ENCODE measurements around the gene KCTD21. TPM values are rescaled to one million over a fixed set of nuclear protein-coding genes. Genes with fewer than 3 reads are reported as not detected.

The KCTD21 gene
- total RNA-seq, 1 experiment from 2014 or later, result 9.7 TPM

DNA sequence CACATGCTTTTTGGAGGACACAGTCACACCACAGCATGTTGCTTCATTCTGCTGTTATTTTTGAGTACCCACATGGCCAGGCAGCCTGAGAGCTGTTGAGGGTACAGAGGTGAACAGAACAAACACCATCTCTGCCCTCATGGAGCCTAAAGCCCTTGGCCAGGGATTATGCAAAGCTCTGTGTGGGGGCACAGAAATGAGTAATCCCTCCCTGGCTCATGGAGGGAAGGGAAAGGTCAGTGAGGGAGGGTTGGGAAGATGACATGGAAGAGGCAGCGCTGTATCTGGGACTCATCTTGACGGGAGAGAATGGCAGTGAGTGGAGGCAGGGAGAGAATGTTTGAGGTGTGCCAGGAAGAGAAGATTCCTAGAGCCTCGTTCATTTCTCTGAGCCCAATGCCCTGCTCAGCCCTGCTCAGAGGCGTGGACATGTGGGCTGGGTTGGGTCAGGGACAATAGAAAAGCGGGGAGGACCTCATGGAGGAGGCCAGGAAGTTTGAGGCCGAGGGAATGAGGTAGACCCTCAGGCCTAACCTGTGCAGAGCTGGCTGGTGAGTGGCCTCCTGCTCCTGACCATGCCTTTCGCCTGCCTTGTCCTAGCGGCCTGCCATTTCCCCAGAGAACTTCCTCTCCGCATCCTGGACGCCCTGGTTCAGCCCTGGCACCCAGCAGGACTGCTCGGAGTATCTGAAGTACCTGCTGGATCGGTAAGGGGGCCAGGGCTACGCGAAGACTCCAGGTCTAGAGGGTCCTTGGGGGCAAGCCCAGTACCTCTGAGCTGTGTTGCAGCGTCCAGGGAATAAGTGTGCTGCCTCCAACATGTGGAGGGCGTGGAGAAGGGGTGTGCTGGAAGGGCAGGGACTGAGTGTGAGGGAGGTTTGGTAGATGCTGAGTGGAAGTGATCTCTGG lies 20.1 kb upstream of the KCTD21 start:
- no TSS peak for BruUV-seq (replicated peaks)
- no peaks in the 10 kb centered on the region for H3K4me1 ChIP-seq (ENCODE audit: control insufficient read depth, insufficient read depth, low read length)
- H3K9me3 ChIP-seq (ENCODE audit: control insufficient read depth, insufficient read depth, low read depth, low read length), result no peaks in the 10 kb centered on the region
- ChIA-PET POLR2A (no interaction called here), CTCF (no interaction called here)
- no peaks in the 10 kb centered on the region for H3K27me3 ChIP-seq (ENCODE audit: control insufficient read depth, insufficient read depth, low read length)
- DNase-seq (ENCODE audit: low read depth, low spot score) (no peak), ATAC-seq (0 out of 2 replicates have a peak, but pooled peaks have one; percentile 23)
- H3K36me3 ChIP-seq (ENCODE audit: control insufficient read depth, insufficient read depth, low read length), result no peaks in the 10 kb centered on the region
- H3K4me3 ChIP-seq (ENCODE audit: low read depth in 2 of 2, low read length in 2 of 2), result no peak overlapping the region
- in situ Hi-C loops (cut with HindIII; ENCODE audit: low pct_unique_long_range_greater_than_20kb, low sequenced_read_pairs) (no loop called here), intact Hi-C loops (cut with micrococcal nuclease; ENCODE audit: unreplicated experiment) (no loop called here)
- H3K27ac ChIP-seq (ENCODE audit: low read length), result no peak overlapping the region
- TF ChIP-seq, protein P1, sequence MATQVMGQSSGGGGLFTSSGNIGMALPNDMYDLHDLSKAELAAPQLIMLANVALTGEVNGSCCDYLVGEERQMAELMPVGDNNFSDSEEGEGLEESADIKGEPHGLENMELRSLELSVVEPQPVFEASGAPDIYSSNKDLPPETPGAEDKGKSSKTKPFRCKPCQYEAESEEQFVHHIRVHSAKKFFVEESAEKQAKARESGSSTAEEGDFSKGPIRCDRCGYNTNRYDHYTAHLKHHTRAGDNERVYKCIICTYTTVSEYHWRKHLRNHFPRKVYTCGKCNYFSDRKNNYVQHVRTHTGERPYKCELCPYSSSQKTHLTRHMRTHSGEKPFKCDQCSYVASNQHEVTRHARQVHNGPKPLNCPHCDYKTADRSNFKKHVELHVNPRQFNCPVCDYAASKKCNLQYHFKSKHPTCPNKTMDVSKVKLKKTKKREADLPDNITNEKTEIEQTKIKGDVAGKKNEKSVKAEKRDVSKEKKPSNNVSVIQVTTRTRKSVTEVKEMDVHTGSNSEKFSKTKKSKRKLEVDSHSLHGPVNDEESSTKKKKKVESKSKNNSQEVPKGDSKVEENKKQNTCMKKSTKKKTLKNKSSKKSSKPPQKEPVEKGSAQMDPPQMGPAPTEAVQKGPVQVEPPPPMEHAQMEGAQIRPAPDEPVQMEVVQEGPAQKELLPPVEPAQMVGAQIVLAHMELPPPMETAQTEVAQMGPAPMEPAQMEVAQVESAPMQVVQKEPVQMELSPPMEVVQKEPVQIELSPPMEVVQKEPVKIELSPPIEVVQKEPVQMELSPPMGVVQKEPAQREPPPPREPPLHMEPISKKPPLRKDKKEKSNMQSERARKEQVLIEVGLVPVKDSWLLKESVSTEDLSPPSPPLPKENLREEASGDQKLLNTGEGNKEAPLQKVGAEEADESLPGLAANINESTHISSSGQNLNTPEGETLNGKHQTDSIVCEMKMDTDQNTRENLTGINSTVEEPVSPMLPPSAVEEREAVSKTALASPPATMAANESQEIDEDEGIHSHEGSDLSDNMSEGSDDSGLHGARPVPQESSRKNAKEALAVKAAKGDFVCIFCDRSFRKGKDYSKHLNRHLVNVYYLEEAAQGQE (IDR thresholded peaks at IDR 0.05; ENCODE audit: insufficient read depth in 1 of 2, low read depth in 2 of 2, low read length in 1 of 2), result no peak
- TF ChIP-seq POLR2AphosphoS5 (IDR thresholded peaks at IDR 0.05; ENCODE audit: low read depth, low read length) (no peak), TCF7L2 (IDR thresholded peaks at IDR 0.05; ENCODE audit: low read depth, low read length) (no peak), SIN3A (IDR thresholded peaks at IDR 0.05; ENCODE audit: borderline replicate concordance, insufficient read depth, low read depth, low read length) (no peak)
- TF ChIP-seq, protein P2, sequence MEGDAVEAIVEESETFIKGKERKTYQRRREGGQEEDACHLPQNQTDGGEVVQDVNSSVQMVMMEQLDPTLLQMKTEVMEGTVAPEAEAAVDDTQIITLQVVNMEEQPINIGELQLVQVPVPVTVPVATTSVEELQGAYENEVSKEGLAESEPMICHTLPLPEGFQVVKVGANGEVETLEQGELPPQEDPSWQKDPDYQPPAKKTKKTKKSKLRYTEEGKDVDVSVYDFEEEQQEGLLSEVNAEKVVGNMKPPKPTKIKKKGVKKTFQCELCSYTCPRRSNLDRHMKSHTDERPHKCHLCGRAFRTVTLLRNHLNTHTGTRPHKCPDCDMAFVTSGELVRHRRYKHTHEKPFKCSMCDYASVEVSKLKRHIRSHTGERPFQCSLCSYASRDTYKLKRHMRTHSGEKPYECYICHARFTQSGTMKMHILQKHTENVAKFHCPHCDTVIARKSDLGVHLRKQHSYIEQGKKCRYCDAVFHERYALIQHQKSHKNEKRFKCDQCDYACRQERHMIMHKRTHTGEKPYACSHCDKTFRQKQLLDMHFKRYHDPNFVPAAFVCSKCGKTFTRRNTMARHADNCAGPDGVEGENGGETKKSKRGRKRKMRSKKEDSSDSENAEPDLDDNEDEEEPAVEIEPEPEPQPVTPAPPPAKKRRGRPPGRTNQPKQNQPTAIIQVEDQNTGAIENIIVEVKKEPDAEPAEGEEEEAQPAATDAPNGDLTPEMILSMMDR (IDR thresholded peaks at IDR 0.05), result no peak

DNA sequence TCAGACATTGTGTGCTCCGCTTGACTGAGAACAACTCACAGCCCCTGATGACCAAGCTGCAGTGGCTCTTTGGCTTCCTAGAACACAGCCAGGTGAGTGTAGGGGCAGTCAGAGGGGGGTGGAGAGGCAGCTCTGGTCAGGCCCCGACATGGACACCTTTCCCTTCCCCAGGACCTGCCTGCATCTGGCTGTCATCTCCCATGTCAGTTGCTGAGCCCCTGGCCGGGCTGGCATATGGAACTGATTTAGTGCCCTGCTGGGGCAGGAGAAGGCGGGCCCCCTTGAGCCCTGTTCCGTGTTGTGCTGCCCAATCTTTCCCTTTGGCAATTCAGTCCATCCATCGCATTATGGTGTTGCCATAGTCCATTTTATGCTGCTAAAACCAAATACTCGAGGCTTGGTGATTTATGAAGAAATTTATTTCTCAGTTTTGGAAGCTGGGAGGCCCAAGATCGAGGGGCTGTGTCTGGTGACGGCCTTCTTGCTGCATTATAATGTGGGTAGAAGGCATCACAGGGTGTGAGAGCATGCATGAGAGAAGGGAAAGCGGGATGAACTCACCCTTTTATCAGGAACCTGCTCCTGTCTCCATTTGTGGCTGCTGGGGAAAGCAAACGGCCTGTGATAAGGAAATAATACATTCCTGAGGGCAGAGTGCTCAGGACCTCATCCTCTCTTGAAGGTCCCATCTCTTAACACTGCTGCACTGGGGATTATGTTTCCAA lies 19.3 kb upstream of the KCTD21 start:
- H3K27me3 ChIP-seq (ENCODE audit: control insufficient read depth, insufficient read depth, low read length), result no peaks in the 10 kb centered on the region
- DNase-seq (ENCODE audit: low read depth, low spot score) (no peak), ATAC-seq (no peak)
- no peaks in the 10 kb centered on the region for H3K9me3 ChIP-seq (ENCODE audit: control insufficient read depth, insufficient read depth, low read depth, low read length)
- intact Hi-C loops (cut with micrococcal nuclease; ENCODE audit: unreplicated experiment), result no loop called here
- TF ChIP-seq SIN3A (IDR thresholded peaks at IDR 0.05; ENCODE audit: borderline replicate concordance, insufficient read depth, low read depth, low read length) (no peak), POLR2AphosphoS5 (IDR thresholded peaks at IDR 0.05; ENCODE audit: low read depth, low read length) (no peak), TCF7L2 (IDR thresholded peaks at IDR 0.05; ENCODE audit: low read depth, low read length) (no peak)
- TF ChIP-seq, protein P2 (IDR thresholded peaks at IDR 0.05), result no peak
- TF ChIP-seq, protein P1 (IDR thresholded peaks at IDR 0.05; ENCODE audit: insufficient read depth in 1 of 2, low read depth in 2 of 2, low read length in 1 of 2), result no peak
- no peaks in the 10 kb centered on the region for H3K36me3 ChIP-seq (ENCODE audit: control insufficient read depth, insufficient read depth, low read length)
- in situ Hi-C loops (cut with HindIII; ENCODE audit: low pct_unique_long_range_greater_than_20kb, low sequenced_read_pairs), result no loop called here
- CTCF ChIA-PET, result no interaction called here
- H3K4me3 ChIP-seq (ENCODE audit: low read depth in 2 of 2, low read length in 2 of 2), result no peak overlapping the region
- BruUV-seq (replicated peaks), result no TSS peak
- no peaks in the 10 kb centered on the region for H3K4me1 ChIP-seq (ENCODE audit: control insufficient read depth, insufficient read depth, low read length)
- POLR2A ChIA-PET, result no interaction called here
- no peak overlapping the region for H3K27ac ChIP-seq (ENCODE audit: low read length)

Measured in Panc1 (cell line).